ENCODE data around the gene RTF1.

DNA sequence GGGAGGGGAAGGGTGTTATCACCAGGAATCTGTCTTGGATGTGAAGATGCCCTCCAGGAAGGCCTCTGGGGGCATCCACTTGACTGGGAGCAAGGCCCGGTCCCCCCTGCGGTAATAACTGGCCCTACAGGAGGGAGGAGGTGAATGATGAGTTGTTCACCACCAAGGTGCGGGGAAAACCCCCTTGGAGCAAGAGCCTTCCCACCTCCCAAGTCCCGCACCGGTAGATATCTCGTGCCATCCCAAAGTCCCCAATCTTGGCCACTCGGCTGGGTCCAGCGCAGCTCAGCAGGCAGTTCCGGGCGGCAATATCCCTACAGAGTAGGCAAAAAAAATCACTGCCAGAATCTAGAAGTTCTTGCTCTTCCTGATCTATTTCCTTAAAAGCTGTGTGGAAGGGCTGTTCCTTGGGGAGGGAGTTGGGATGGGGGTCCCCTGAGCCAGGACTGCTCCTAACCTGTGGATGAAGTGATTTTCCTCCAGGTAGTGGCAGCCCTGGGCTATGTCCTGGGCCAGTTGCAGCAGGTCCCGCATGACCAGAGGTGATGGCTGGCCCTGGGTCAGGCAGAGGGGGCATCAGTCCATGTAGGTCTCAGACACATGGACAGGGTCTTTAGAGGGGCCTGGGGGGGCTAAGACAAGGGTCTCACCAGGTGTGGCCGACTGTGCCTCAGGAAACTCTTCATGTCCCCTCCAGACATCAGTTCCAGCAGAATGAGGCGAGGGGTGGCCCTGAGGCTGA, 88.0 kb downstream of the RTF1 start:
- TF ChIP-seq, protein P1, sequence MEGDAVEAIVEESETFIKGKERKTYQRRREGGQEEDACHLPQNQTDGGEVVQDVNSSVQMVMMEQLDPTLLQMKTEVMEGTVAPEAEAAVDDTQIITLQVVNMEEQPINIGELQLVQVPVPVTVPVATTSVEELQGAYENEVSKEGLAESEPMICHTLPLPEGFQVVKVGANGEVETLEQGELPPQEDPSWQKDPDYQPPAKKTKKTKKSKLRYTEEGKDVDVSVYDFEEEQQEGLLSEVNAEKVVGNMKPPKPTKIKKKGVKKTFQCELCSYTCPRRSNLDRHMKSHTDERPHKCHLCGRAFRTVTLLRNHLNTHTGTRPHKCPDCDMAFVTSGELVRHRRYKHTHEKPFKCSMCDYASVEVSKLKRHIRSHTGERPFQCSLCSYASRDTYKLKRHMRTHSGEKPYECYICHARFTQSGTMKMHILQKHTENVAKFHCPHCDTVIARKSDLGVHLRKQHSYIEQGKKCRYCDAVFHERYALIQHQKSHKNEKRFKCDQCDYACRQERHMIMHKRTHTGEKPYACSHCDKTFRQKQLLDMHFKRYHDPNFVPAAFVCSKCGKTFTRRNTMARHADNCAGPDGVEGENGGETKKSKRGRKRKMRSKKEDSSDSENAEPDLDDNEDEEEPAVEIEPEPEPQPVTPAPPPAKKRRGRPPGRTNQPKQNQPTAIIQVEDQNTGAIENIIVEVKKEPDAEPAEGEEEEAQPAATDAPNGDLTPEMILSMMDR (IDR thresholded peaks at IDR 0.05), result no peak
- no peak for TF ChIP-seq EZH2 (IDR thresholded peaks at IDR 0.05)

Data from neural progenitor cell (in vitro differentiated cells).